Measurements from ENCODE around the gene BACH2.

- TF ChIP-seq EZH2 (IDR thresholded peaks at IDR 0.05) (no peak), CTCF (IDR thresholded peaks at IDR 0.05) (no peak)
Measured at GRCh38 chr6:90074161-90074850, 222.3 kb downstream of the BACH2 start.

All from neural progenitor cell (in vitro differentiated cells).